Stimulated activated CD8-positive, alpha-beta memory T cell treated with anti-CD3 and anti-CD28 coated beads, Interleukin-15, amount 100 ng/mL, for 48 hours (primary cell): ENCODE results near the gene DLL1.

Experiments
- DNase-seq, 2 donors: peaks; one replicate each; pipeline ENCODE4 v3.0.0-alpha.2; 2020; ENCODE audit warnings: low read depth in 2 of 2

DLL1 gene

GRCh38 chr6:170283212-170284081 lies 7.4 kb downstream of the DLL1 start:
- DNase-seq: no peak

GRCh38 chr6:170282512-170283158 lies 8.2 kb downstream of the DLL1 start:
- DNase-seq: no peak

- no peak for DNase-seq
Measured at GRCh38 chr6:170281331-170282292, 9.3 kb downstream of the DLL1 start.

DNA sequence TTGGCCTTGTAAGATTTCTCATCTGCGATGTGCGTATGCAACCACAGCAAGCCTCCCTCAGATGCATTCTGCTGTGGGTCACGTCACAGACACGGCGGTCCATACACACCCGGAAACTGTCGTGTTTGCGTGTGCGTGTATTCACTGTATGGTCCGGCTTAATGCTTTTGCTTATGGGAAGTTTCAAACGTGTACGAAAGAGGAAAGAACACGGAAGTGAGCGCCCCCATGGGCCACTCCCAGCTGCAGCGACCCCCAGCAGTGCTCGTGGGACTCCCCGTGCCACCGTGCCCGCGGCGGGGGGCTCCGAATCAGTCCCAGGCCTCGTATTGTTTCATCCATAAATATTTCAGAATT lies 10.2 kb downstream of the DLL1 start:
- no peak for DNase-seq

- DNase-seq: no peak
Measured at GRCh38 chr6:170279977-170280688, 10.7 kb downstream of the DLL1 start.

DNA sequence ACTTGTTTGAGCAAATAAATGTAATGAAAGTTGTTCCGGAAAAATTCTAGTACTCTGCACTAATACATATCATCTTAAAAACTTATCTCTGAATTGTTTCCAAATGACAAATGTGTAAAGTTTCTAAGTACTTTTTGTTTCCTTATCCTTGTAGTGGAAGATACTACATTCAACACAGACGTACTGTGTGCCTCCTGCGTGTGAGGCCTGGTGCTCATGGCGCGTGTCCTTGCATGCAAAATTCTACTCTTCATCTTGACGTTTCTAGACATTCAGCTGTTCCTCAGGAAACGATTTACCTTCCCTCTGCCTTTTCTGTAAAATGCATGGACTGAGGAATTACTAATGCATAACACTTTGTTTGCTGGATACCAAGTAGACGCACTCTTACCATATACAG lies 11.5 kb downstream of the DLL1 start:
- DNase-seq: no peak

DNA sequence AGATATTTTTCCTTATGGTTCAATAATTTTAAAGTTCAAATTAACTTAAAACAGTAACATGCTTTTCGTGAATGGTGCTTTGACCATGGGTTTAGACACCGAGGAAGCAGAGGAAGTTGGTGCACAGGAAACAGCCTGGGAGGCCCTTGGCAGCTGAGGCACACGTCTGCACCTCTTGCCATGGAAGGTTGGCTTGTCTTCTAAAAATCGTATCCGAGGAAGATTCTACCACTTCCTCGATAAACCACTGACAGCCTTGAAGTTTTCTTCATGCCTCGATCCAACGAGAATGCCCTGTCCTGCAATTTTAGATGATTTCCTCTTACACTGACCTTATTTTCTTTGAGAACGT lies 12.2 kb downstream of the DLL1 start:
- DNase-seq: no peak

GRCh38 chr6:170277893-170278742 lies 12.8 kb downstream of the DLL1 start:
- DNase-seq: no peak

DNA sequence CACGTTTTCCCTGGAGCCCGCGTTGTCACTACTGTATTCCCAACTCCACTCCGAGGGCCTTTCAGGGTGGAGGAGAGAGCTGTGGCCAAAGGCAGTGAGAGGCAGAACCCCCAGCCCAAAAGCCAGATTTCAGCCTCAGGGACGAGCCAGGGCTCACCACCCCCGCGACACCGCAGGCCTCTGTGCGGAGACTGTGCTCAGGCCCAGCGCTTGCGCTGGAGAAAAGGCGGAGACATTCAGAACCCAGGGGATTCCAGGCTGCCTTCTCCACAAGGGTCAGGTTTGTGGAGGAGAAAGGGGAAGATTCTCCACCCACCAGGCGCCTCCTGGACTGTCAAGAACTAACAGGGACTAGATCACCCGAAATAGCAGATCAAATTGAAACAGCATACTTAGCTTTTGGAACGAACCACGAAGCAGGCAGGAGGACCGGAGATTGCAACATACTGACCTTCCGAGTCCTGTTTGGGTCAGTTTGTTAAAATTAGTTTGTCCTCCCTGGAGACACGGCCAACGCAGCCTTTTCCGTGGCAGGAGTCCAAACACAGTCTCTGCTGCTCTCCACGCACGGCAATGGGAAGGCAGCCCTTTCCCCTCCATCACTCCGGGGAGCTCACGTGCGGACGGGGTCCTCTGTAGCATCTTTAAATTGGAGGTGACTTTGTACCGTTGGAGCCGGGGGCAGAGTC lies 14.4 kb downstream of the DLL1 start:
- no peak for DNase-seq

DNA sequence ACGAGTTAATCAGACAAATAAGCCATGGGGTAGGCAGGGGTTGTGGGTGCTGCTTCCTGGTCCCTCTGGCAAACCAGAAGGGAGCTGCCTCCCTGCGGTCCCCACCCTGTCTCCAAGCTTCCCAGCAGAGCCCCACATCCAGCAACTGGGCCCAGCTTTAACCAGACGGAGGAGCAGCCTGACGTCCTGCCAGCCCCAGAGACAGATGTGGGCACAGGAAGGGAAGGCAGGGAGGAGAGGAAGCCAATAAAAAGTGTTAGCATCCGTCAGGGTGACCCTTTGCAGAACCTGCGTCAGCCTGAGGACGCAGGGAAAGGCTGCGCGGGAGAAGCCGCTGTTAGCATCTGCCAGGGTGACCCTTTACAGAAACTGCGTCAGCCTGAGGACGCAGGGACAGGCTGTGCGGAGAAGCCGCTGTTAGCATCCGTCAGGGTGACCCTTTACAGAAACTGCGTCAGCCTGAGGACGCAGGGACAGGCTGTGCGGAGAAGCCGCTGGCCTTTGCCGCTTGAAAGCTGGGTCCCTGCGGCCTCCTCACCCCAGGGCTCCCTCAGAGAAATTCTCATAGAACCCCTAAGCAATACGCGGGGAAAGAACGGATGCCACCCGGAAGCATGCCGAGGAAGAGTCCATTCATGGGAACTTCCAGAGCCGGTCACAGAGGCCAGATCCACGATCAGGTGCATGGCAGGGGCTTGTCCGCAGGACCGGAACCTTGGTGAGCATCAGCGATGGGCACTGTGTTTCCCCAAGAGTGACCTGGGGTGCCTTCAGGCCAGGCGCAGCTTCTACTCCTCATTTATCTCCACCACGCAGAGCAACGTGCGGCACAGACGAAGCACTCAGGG lies 15.9 kb downstream of the DLL1 start:
- no peak for DNase-seq

DNA sequence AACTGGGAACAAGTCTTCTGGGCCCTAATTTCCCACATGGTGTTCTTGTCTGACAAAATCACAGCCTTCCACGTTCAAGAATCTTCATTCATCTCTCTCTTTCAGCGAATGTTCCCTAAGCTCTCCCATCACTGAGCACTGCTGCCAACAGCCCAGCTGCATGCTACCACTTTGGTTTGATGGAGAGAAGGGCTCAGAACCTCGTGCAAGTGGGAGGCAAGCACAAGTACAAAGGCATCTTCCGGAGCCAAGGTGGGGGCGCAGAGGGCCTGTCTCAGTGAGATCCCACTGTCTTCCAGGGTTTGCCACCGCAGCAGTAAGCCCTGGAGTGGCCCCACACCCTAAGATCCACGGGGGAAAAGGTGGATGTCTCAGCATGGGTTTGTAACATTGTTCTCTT lies 17.2 kb downstream of the DLL1 start:
- DNase-seq: no peak

DNA sequence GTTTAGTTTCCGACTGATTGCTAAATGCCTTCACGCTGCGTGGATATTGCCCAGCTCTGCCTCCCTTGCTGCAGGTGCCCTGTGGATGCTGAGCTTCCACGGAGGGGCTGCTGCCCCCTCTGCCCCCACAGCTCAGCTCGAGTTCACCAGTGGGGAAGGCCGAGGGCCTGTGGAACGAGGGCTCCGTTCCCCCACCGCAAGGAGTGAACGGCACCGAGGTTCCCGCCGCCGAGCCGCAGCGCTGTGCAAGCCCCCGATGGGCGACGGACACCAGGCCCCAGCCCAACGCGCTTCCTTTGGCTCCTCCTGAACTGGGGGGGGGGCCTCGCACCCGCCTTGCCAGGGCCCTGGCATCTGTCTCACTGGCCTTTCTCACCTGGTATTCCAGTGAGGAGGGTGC lies 17.7 kb downstream of the DLL1 start:
- DNase-seq: no peak

DNA sequence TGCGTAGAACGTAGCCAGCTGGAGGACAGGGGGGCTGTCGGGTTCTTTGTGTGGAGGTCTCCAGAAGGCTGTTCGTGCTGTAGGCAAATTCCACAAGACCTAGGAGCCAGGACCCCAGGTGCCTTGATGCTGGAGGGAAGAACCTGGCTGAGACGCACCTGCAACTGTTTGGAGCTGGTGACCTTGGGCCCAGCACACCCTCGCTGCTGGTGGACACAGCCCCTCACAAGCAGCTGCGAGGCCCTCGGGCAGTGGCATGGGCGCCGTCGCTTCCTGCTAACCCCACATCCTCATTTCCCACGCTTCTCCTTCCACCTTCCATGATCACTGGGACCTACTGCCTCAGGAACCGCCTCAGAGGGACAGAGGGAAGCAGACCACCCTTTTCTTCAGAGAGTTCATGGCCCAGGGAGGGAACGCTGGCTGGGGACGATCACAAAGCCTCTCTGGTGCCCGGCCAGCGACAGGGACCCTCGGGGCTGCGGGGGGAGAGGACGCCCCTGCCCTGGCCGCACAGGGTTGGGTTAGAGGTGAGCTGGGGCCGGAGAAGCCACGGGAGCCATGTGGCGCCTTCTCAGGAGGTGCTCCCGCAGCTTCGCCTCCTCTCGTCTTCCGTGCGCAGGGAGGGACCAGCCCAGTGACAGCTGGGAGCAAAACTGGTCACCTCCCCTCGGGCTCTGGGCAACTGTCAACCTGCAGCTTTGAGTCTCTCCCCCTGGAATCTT lies 18.4 kb downstream of the DLL1 start:
- DNase-seq: no peak

GRCh38 chr6:170271771-170272314 lies 19.0 kb downstream of the DLL1 start:
- peak; percentile 52 to 61 for DNase-seq

DNA sequence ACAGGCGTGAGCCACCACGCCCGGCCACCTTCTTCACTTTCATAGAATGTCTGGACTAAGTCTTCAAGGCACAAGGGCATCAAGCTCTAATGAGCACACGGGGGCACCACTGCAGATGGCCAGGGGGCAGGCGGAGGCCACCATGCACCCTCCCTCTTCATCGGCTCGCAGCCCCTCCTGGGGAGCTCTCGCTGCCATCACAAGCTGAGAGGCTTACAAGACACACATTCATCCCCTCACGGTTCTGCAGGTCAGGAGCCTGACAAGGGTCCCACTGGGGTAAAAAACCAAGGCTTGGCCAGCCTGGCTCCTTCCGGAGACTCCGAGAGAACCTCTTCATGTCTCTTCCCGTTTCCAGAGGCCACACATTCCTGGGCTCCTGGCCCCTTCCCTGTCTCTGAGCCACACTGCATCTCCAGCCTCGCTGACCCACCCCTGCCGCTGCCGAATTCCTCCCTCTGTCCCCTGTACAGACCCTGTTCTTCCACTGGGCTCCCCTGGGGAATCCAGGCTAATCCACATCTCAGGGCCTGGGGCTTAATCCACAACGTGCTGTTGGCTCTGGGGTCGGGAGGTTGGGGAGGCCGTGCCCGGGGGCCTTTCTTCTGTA lies 19.8 kb downstream of the DLL1 start:
- no peak for DNase-seq

- no peak for DNase-seq
Measured at GRCh38 chr6:170269846-170270541, 20.9 kb downstream of the DLL1 start.

DNA sequence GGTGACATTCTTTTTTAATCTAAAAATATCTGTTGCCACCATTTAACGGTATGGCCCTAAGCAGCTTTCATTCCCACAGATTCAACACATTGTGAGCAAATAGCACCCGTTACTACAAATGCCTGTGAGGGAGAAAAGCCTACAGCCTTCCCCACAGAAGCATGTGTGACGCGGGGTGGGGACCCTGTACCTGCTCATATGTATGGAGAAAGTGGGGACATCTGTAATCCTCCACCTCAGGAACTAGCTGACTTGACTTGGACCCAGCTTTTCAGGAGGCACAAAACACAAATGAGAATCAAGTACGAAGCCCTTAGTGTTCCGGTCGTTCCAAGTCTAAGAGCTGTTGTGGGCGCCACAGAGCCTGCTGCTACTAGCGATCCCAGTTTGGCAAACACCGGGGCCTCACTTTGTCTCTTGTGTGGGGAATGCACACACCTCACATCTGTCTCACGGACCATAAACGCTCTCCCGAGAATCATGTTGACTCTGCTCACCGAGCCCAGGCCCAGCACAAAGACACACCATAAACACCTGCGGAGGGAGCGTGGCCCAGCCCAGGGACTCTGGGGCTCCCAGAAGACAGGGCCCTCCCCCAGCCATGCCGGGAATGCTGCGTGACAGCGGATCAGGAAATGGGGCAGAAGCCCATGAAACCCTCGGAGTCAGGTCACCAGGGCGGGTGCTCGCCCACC lies 21.6 kb downstream of the DLL1 start:
- no peak for DNase-seq
